Neural cell (in vitro differentiated cells): ENCODE measurements around the gene SNRNP40.
A peak's percentile ranks its signal among the peaks of the same experiment; 100 is the strongest.

Experiments
- CTCF ChIP-seq: fragments of 450-650 bp; IDR thresholded peaks from 2 replicates; pipeline ENCODE4 v1.5.1; 2014; ENCODE audit warnings: antibody characterized with exemption, mild to moderate bottlenecking, moderate library complexity; ENCODE audit not compliant: poor library complexity, severe bottlenecking
- EP300 ChIP-seq: fragments of 450-650 bp; conservative IDR thresholded peaks from 2 replicates; pipeline ENCODE4 v1.6.1; 2014; ENCODE audit warnings: antibody characterized with exemption, mild to moderate bottlenecking, moderate library complexity; ENCODE audit not compliant: poor library complexity, severe bottlenecking
- EZH2 ChIP-seq: fragments of 200-600, 300-800 bp; shearing (Covaris generic), sonication (generic); IDR thresholded peaks from 2 replicates; pipeline ENCODE4 v1.6.1; 2014; ENCODE audit warnings: antibody characterized with exemption, low read length, borderline replicate concordance, mild to moderate bottlenecking; ENCODE audit not compliant: insufficient read depth, poor library complexity, severe bottlenecking
- POLR2AphosphoS5 ChIP-seq: IDR thresholded peaks from 2 replicates; pipeline ENCODE4 v1.6.1; 2012
- RAD21 ChIP-seq: fragments of 450-650 bp; conservative IDR thresholded peaks from 2 replicates; pipeline ENCODE4 v1.6.1; 2014; ENCODE audit warnings: antibody characterized with exemption, mild to moderate bottlenecking, moderate library complexity
- REST ChIP-seq: IDR thresholded peaks from 2 replicates; pipeline ENCODE4 v1.6.1; 2012; ENCODE audit warnings: borderline replicate concordance
- SMC3 ChIP-seq: fragments of 450-650 bp; conservative IDR thresholded peaks from 2 replicates; pipeline ENCODE4 v1.6.1; 2014; ENCODE audit warnings: antibody characterized with exemption, mild to moderate bottlenecking, moderate library complexity; ENCODE audit not compliant: poor library complexity
- TAF1 ChIP-seq: IDR thresholded peaks from 2 replicates; pipeline ENCODE4 v1.6.1; 2012; ENCODE audit warnings: low read depth

- no peak for TF ChIP-seq CTCF
- TF ChIP-seq EZH2, result no peak
- no peak for TF ChIP-seq TAF1
- peak; percentile 76 for TF ChIP-seq EP300
- no peak for TF ChIP-seq POLR2AphosphoS5
- TF ChIP-seq RAD21, result no peak
- no peak for TF ChIP-seq REST
- TF ChIP-seq SMC3, result no peak
These were observed 29.9 kb upstream of the SNRNP40 start for GRCh38 chr1:31326461-31326860.
